Keratinocyte (primary cell): Measurements from ENCODE around the gene MAPK1. TPM values are rescaled to one million over a fixed set of nuclear protein-coding genes. Genes with fewer than 3 reads are reported as not detected.
"Not testable (repeated sequence)": the region's sequence is repeated elsewhere in the genome, so short reads cannot be mapped to it uniquely, and the experiment has no call there.

Source experiments
- DNase-seq: peaks from one replicate; pipeline ENCODE4 v3.0.0-alpha.2; 2011; ENCODE audit warnings: low read depth, missing footprints, low spot score
- FAIRE-seq: peaks from 2 replicates; lab custom pipeline; 2011; peaks lifted over from hg19 to GRCh38; lab: Jason Lieb, UNC
- H2AFZ ChIP-seq: 2 replicates; pipeline ENCODE4 v1.6.0; 2012; ENCODE audit warnings: low read length, control low read depth, inconsistent platforms; ENCODE audit not compliant: control insufficient read depth
- H3K27ac ChIP-seq: 2 replicates; pipeline ENCODE4 v1.5.1; 2011; ENCODE audit warnings: low read length; ENCODE audit not compliant: control insufficient read depth, insufficient read depth
- H3K27me3 ChIP-seq: 3 replicates; pipeline ENCODE4 v1.6.0; 2011; ENCODE audit warnings: low read length; ENCODE audit not compliant: control insufficient read depth, insufficient read depth; ENCODE audit errors: extremely low read depth
- H3K36me3 ChIP-seq, 2 experiments: 2 replicates in 1 of 2; 3 replicates in 1 of 2; pipeline ENCODE4 v1.5.1; 2011; ENCODE audit warnings: low read length in 2 of 2, mild to moderate bottlenecking in 1 of 2; ENCODE audit not compliant: control insufficient read depth in 2 of 2, insufficient read depth in 2 of 2; ENCODE audit errors: extremely low read depth in 1 of 2
- H3K4me1 ChIP-seq: 3 replicates; pipeline ENCODE4 v1.5.1; 2011; ENCODE audit warnings: low read length; ENCODE audit not compliant: control insufficient read depth, insufficient read depth; ENCODE audit errors: extremely low read depth
- H3K4me2 ChIP-seq: 3 replicates; pipeline ENCODE4 v1.6.0; 2011; ENCODE audit warnings: low read depth, low read length; ENCODE audit not compliant: control insufficient read depth, insufficient read depth; ENCODE audit errors: extremely low read depth
- H3K4me3 ChIP-seq, 3 experiments: fragments of 200-600 bp in 1 of 3; sonication (generic) in 1 of 3; 2 replicates in 2 of 3; 3 replicates in 1 of 3; pipeline ENCODE4 v1.5.1; 2011 to 2016; ENCODE audit warnings: low read length in 3 of 3, mild to moderate bottlenecking in 3 of 3, control low read depth in 2 of 3, inconsistent platforms in 1 of 3, low read depth in 1 of 3, mixed read lengths in 1 of 3, mixed run types in 1 of 3, moderate library complexity in 1 of 3; ENCODE audit not compliant: control insufficient read depth in 2 of 3, insufficient read depth in 2 of 3; ENCODE audit errors: extremely low read depth in 1 of 3
- H3K79me2 ChIP-seq: 2 replicates; pipeline ENCODE4 v1.6.0; 2012; ENCODE audit warnings: low read length; ENCODE audit not compliant: control insufficient read depth, insufficient read depth
- H3K9ac ChIP-seq: 3 replicates; pipeline ENCODE4 v1.6.0; 2011; ENCODE audit warnings: low read length; ENCODE audit not compliant: control insufficient read depth, insufficient read depth; ENCODE audit errors: extremely low read depth
- H3K9me1 ChIP-seq: 3 replicates; pipeline ENCODE4 v1.6.0; 2011; ENCODE audit warnings: low read length; ENCODE audit not compliant: control insufficient read depth, insufficient read depth; ENCODE audit errors: extremely low read depth
- H3K9me3 ChIP-seq: 2 replicates; pipeline ENCODE4 v1.5.1; 2012; ENCODE audit warnings: low read depth, low read length; ENCODE audit not compliant: control insufficient read depth
- H4K20me1 ChIP-seq: 3 replicates; pipeline ENCODE4 v1.6.0; 2011; ENCODE audit warnings: low read length; ENCODE audit not compliant: control insufficient read depth, insufficient read depth; ENCODE audit errors: extremely low read depth
- EZH2 ChIP-seq: IDR thresholded peaks from one replicate; pipeline ENCODE4 v1.6.1; 2012; ENCODE audit warnings: inconsistent platforms, mild to moderate bottlenecking, low read length, moderate library complexity
- dilution Hi-C: fragments of 300-500 bp; cut with MboI; formaldehyde crosslinking; loops from one replicate; pipeline ENCODE4 v1.7.0; 2020; ENCODE audit warnings: low sequenced_read_pairs; ENCODE audit not compliant: extremely low pct_ligation_motif_present
- polyA plus RNA-seq, 5 experiments: library from polyadenylated mRNA; depleted of rRNA in 3 of 5; stranded (reverse) in 3 of 5; stranded (forward) in 1 of 5; unstranded in 1 of 5; fragments of >200 nt; gene quantifications; 1 replicate in 1 of 5; 2 replicates in 3 of 5; 3 replicates in 1 of 5; pipeline versions ENCODE4 v1.2.1 to v1.2.3, GENCODE V29; 2011 to 2012; ENCODE audit warnings: missing spikeins in 2 of 5, low read depth in 1 of 5, low replicate concordance in 1 of 5
- TF ChIP-seq, protein P1 (sequence below), 3 experiments: IDR thresholded peaks in 1 of 3; conservative IDR thresholded peaks in 1 of 3; optimal IDR thresholded peaks in 1 of 3; 2 replicates in 2 of 3; 3 replicates in 1 of 3; pipeline versions ENCODE3 to v1.5.1; 2011; ENCODE audit warnings: low read length in 3 of 3, mild to moderate bottlenecking in 3 of 3, moderate library complexity in 2 of 3, control low read depth in 1 of 3, inconsistent platforms in 1 of 3; ENCODE audit not compliant: insufficient read depth in 2 of 3; ENCODE audit errors: extremely low read depth in 1 of 3

The MAPK1 gene
- polyA plus RNA-seq, 1 donor (not counting 4 experiments of a cell fraction or from before 2014, with no cell fraction given): 136 TPM

DNA sequence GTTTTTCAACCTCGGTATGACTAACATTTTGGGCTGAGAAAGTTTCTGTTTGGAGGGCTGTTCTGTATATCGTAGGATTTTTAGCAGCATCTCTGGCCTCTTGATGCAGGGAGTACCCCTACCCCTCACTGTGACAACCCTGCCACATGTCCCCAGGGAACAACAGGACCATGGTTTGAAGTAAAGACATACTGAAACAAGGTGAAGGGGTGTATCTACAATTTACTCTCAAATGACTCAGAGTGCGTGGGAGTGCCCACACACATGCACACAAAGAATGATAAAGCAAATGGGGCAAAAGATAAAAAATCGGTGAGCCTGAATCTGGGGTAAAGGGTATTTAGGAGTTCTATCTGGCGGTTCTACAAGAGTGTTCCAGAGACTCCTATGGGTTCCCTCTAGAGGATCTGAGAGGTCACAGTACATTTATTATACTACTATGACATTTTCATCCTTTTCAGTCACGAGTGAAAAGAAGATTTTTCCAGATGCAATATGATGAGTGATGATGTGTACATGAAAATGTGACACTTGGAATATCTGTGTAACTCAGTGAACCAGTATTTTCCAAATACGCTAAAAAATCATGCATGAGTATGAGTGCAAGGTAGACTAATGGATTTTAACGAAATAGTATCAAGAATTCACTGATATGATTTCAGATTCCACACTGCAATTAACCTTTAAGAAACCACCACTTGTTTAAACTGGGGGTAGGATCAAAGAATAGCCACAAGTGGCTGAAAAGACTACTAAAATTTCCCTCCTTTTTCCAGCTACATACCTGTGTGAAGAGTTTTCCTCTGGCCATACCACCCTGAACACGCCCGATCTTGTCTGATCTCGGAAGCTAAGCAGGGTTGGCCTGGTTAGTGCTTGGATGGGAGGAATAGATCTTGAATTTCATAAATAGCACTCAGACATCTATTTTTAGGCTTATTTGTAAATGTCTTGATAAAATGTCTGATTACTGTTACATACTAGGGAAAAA is 75.5 kb downstream of the MAPK1 start:
- TF ChIP-seq, protein P1, sequence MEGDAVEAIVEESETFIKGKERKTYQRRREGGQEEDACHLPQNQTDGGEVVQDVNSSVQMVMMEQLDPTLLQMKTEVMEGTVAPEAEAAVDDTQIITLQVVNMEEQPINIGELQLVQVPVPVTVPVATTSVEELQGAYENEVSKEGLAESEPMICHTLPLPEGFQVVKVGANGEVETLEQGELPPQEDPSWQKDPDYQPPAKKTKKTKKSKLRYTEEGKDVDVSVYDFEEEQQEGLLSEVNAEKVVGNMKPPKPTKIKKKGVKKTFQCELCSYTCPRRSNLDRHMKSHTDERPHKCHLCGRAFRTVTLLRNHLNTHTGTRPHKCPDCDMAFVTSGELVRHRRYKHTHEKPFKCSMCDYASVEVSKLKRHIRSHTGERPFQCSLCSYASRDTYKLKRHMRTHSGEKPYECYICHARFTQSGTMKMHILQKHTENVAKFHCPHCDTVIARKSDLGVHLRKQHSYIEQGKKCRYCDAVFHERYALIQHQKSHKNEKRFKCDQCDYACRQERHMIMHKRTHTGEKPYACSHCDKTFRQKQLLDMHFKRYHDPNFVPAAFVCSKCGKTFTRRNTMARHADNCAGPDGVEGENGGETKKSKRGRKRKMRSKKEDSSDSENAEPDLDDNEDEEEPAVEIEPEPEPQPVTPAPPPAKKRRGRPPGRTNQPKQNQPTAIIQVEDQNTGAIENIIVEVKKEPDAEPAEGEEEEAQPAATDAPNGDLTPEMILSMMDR (optimal IDR thresholded peaks at IDR 0.05 in 1 of 3, IDR thresholded peaks at IDR 0.05 in 1 of 3, conservative IDR thresholded peaks at IDR 0.05 in 1 of 3; ENCODE audit: extremely low read depth in 1 of 3, insufficient read depth in 2 of 3, low read length in 3 of 3): no peak
- no peak for TF ChIP-seq EZH2
- peak overlapping the region in 1 of 3 experiments; percentile 5 for H3K4me3 ChIP-seq
- H3K9me3 ChIP-seq: no peaks in the 10 kb centered on the region
- H3K27ac ChIP-seq: peak overlapping the region; percentile 70
- DNase-seq: no peak
- no peaks in the 10 kb centered on the region for H3K79me2 ChIP-seq
- peak overlapping the region; percentile 73 for H3K4me2 ChIP-seq
- FAIRE-seq: peak; percentile 99
- no peak overlapping the region for H2AFZ ChIP-seq
- H4K20me1 ChIP-seq: peaks cover 3% of the 10 kb centered on the region
- H3K36me3 ChIP-seq: peaks cover 10 to 22% of the 10 kb centered on the region in 2 experiments
- no peaks in the 10 kb centered on the region for H3K27me3 ChIP-seq
- H3K4me1 ChIP-seq: peaks cover 17% of the 10 kb centered on the region
- peak overlapping the region; percentile 5 for H3K9ac ChIP-seq
- H3K9me1 ChIP-seq: no peaks in the 10 kb centered on the region
- dilution Hi-C loops: no loop called here

DNA sequence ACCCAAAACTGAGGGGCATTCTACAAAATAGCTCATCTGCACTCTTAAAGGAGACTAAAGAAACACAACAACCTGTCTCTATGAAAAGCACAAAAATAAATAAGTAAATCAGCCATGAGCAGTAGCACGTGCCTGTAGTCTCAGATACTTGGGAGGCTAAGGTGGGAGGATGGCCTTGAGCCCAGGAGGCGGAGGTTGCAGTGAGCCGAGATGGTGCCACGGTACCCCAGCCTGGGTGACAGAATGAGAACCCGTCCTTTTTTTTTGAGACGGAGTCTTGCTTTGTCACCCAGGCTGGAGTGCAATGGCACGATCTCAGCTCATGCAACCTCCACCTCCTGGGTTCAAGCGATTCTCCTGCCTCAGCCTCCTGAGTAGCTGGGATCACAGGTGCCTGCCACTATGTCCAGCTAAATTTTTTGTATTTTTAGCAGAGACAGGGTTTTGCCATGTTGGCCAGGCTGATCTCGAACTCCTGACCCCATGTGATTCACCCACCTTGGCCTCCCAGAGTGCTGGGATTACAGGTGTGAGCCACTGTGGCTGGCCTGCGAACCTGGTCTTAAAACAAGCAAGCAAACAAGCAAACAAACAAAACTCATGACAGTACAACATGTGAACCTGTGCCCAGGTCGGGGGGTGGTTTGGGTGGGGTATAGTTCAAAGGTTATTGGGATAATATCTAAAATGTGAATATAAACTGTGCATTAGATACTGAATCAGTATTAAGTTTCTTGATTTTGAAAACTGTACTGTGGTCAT is 76.4 kb downstream of the MAPK1 start:
- H3K4me3 ChIP-seq, dilution Hi-C loops, DNase-seq, FAIRE-seq, H4K20me1 ChIP-seq, H3K4me2 ChIP-seq, H3K9me1 ChIP-seq, H3K27me3 ChIP-seq, H3K9me3 ChIP-seq, H2AFZ ChIP-seq, H3K9ac ChIP-seq, H3K79me2 ChIP-seq: not testable (repeated sequence)
- peaks cover 5 to 20% of the 10 kb centered on the region in 2 experiments for H3K36me3 ChIP-seq
- peak overlapping the region; percentile 70 for H3K27ac ChIP-seq
- H3K4me1 ChIP-seq: peaks cover 17% of the 10 kb centered on the region
